Endothelial cell (in vitro differentiated cells): ENCODE measurements around the gene TCN1. TPM values are rescaled to one million over a fixed set of nuclear protein-coding genes. Genes with fewer than 3 reads are reported as not detected.
"Not testable (repeated sequence)": the region's sequence is repeated elsewhere in the genome, so short reads cannot be mapped to it uniquely, and the experiment has no call there.

ENCODE experiments used
- DNase-seq: peaks from one replicate; pipeline ENCODE4 v3.0.0; 2021; ENCODE audit warnings: low spot score
- H3K27ac Mint-ChIP-seq: one replicate; pipeline ENCODE4 v1.8.0; 2021; ENCODE audit warnings: mixed read lengths, inconsistent platforms; ENCODE audit not compliant: unreplicated experiment
- H3K27me3 Mint-ChIP-seq: one replicate; pipeline ENCODE4 v1.8.0; 2021; ENCODE audit warnings: mild to moderate bottlenecking, moderate library complexity, mixed read lengths, inconsistent platforms; ENCODE audit not compliant: unreplicated experiment
- H3K36me3 Mint-ChIP-seq: one replicate; pipeline ENCODE4 v1.8.0; 2021; ENCODE audit warnings: mild to moderate bottlenecking, low read depth, mixed read lengths, inconsistent platforms; ENCODE audit not compliant: unreplicated experiment
- H3K4me1 Mint-ChIP-seq: one replicate; pipeline ENCODE4 v1.8.0; 2021; ENCODE audit warnings: mild to moderate bottlenecking, mixed read lengths, inconsistent platforms; ENCODE audit not compliant: unreplicated experiment
- H3K4me3 Mint-ChIP-seq: one replicate; pipeline ENCODE4 v1.8.0; 2021; ENCODE audit warnings: mild to moderate bottlenecking, mixed read lengths, inconsistent platforms; ENCODE audit not compliant: unreplicated experiment
- H3K9me3 Mint-ChIP-seq: one replicate; pipeline ENCODE4 v1.8.0; 2021; ENCODE audit warnings: mixed read lengths, inconsistent platforms; ENCODE audit not compliant: unreplicated experiment
- CTCF ChIP-seq: fragments of 200-600 bp; sonication (generic); IDR thresholded peaks from one replicate; pipeline ENCODE4 v1.5.0; 2021; ENCODE audit warnings: antibody characterized with exemption; ENCODE audit not compliant: unreplicated experiment
- total RNA-seq: library from RNA; stranded (reverse); fragmentation: NEBNext Ultra II Directional; extraction: Animal tissue kit (Norgen Biotek cat#: 25700); gene quantifications from one replicate; pipeline ENCODE4 v1.2.1, GENCODE V29; 2021; ENCODE audit not compliant: unreplicated experiment

The TCN1 gene
- total RNA-seq, 1 donor from 2014 or later = not detected

GRCh38 chr11:59898650-59899049, 32.4 kb upstream of the TCN1 start:
- DNase-seq = no peak
- no peak for TF ChIP-seq CTCF
- H3K27ac Mint-ChIP-seq = no peak overlapping the region
- H3K9me3 Mint-ChIP-seq = no peaks in the 10 kb centered on the region
- H3K27me3 Mint-ChIP-seq = no peaks in the 10 kb centered on the region
- H3K4me1 Mint-ChIP-seq = peaks cover 25% of the 10 kb centered on the region
- no peak overlapping the region for H3K4me3 Mint-ChIP-seq
- peaks cover 15% of the 10 kb centered on the region for H3K36me3 Mint-ChIP-seq

- Mint-ChIP-seq H3K9me3 (no peaks in the 10 kb centered on the region), H3K27me3 (no peaks in the 10 kb centered on the region), H3K4me3 (no peak overlapping the region), H3K36me3 (peaks cover 15% of the 10 kb centered on the region), H3K4me1 (peaks cover 24% of the 10 kb centered on the region), H3K27ac (no peak overlapping the region)
- no peak for TF ChIP-seq CTCF
- DNase-seq = no peak
These were observed 31.8 kb upstream of the TCN1 start for GRCh38 chr11:59898046-59898445.

DNA sequence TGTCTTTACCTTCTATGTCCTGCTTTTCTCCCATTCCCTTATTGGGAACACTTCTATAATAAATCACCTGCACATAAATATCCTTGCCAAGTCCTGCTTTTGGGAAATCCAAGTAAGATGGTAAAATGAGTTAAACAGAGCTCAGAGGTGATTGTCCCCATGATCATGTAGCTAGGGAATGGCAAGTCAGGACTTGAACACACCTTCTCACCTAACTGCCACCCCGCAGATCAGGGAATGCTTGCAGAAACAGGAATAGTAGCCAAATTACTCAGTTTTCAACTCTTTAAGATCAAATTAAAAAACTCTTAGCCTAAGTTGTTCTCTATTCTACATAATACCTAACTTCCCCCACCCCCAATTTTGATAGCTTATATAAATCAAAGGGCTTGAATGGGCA, 28.3 kb upstream of the TCN1 start:
- DNase-seq = no peak
- peaks cover 8% of the 10 kb centered on the region for H3K4me1 Mint-ChIP-seq
- peaks cover 4% of the 10 kb centered on the region for H3K9me3 Mint-ChIP-seq
- no peaks in the 10 kb centered on the region for H3K27me3 Mint-ChIP-seq
- TF ChIP-seq CTCF = no peak
- H3K4me3 Mint-ChIP-seq = no peak overlapping the region
- peaks cover 17% of the 10 kb centered on the region for H3K36me3 Mint-ChIP-seq
- H3K27ac Mint-ChIP-seq = no peak overlapping the region

DNA sequence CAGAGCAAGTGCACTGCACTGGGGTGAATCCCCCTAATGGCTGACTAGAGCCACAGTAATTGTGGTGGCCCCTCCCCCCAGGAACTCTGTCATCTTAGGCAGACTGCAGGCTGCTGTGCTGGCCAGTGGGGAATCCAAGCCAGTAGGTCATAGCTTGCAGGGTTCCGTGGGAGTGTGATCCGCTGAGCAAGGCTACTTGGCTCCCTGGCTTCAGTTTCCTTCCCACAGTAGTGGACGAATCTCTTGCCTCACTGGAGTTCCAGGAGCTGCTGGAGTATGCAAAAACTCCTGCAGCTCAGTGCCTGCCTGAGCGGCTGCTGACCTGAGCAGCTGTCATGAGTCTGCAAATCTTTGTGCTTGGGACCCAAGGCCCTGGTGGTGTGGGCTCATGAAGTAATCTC, 25.5 kb upstream of the TCN1 start:
- DNase-seq = peak; percentile 10
- Mint-ChIP-seq H3K4me1 (peaks cover 5% of the 10 kb centered on the region), H3K36me3 (peaks cover 23% of the 10 kb centered on the region), H3K27ac (no peak overlapping the region), H3K27me3 (no peaks in the 10 kb centered on the region), H3K9me3 (peaks cover 10% of the 10 kb centered on the region), H3K4me3 (no peak overlapping the region)
- TF ChIP-seq CTCF = no peak

DNA sequence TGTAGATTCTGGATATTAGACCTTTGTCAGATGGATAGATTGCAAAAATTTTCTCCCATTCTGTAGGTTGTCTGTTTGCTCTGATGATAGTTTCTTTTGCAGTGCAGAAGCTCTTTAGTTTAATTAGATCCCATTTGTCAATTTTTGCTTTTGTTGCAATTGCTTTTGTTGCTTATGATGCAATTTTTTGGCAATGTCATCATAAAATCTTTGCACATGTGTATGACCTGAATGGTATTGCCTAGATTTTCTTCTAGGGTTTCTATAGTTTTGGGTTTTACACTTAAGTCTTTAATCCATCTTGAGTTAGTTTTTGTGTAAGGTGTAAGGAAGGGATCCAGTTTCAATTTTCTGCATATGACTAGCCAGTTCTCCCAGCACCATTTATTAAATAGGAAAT, 20.9 kb upstream of the TCN1 start:
- H3K27me3 Mint-ChIP-seq, H3K4me1 Mint-ChIP-seq, H3K4me3 Mint-ChIP-seq, H3K9me3 Mint-ChIP-seq, H3K27ac Mint-ChIP-seq, DNase-seq: not testable (repeated sequence)
- peaks cover 25% of the 10 kb centered on the region for H3K36me3 Mint-ChIP-seq

DNA sequence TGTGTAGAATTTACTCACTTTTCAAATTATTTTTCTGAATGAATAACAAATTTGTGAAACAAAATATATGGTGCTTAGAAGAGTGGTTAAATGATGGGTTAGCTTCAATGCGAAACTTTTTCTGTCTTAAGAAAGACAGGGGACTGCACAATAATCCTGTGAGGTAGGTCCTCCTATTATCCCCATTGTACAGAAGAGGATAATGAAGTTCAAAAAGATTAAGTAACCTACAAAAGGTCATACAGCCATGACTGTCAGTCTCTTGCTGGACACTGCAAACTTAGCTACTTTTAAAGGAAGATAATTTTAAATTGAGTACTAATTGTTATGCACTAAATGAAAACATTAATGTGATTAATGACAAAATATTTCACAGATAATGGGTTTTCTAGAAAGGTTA, 17.3 kb upstream of the TCN1 start:
- Mint-ChIP-seq H3K4me1 (no peaks in the 10 kb centered on the region), H3K27ac (no peak overlapping the region), H3K36me3 (peaks cover 17% of the 10 kb centered on the region), H3K27me3 (peaks cover 3% of the 10 kb centered on the region), H3K9me3 (no peaks in the 10 kb centered on the region), H3K4me3 (no peak overlapping the region)
- no peak for DNase-seq
- TF ChIP-seq CTCF = no peak
